Upper lobe of right lung (tissue), 1 donor: ENCODE data around the gene LDB2. TPM values are rescaled to one million over a fixed set of nuclear protein-coding genes. Genes with fewer than 3 reads are reported as not detected.

ENCODE experiments used
- ATAC-seq: fragments of 200-7000 bp; cut with Tn5 transposase; one replicate; pipeline ENCODE4 v1.9.1; 2020; ENCODE audit warnings: mild to moderate bottlenecking, moderate library complexity
- DNase-seq: peaks from one replicate; pipeline ENCODE4 v3.0.0-alpha.2; 2020
- H3K27ac ChIP-seq: fragments of 200-600 bp; one replicate; pipeline ENCODE4 v1.8.0; 2022
- H3K27me3 ChIP-seq: fragments of 200-600 bp; one replicate; pipeline ENCODE4 v1.8.0; 2022; ENCODE audit warnings: mild to moderate bottlenecking
- H3K36me3 ChIP-seq: fragments of 200-600 bp; one replicate; pipeline ENCODE4 v1.8.0; 2022
- H3K4me1 ChIP-seq: fragments of 200-600 bp; one replicate; pipeline ENCODE4 v1.8.0; 2022
- H3K4me3 ChIP-seq: fragments of 200-600 bp; one replicate; pipeline ENCODE4 v1.8.0; 2022; ENCODE audit warnings: mild to moderate bottlenecking
- H3K9me3 ChIP-seq: fragments of 200-600 bp; one replicate; pipeline ENCODE4 v1.8.0; 2022
- CTCF ChIP-seq: fragments of 200-600 bp; IDR thresholded peaks from one replicate; pipeline ENCODE4 v1.8.0; 2022; ENCODE audit warnings: antibody characterized with exemption
- intact Hi-C: fragments of 100-400 bp; cut with DNase I; formaldehyde crosslinking; loops from one replicate; pipeline ENCODE4 v1.11.0; 2022
- total RNA-seq: library from RNA; stranded (reverse); fragmentation: NEBNext Ultra II Directional; extraction: Animal tissue kit (Norgen Biotek cat#: 25700); gene quantifications from one replicate; pipeline ENCODE4 v1.2.1, GENCODE V29; 2021
- donor health status: DM: no; HTN: yes; CAD: no; lungs with severe emphysema.

LDB2 gene
- total RNA-seq, 1 donor from 2014 or later, result 139 TPM

- Histone ChIP-seq H3K27ac (no peak overlapping the region), H3K36me3 (no peaks in the 10 kb centered on the region), H3K4me3 (no peak overlapping the region), H3K9me3 (no peaks in the 10 kb centered on the region), H3K27me3 (no peaks in the 10 kb centered on the region), H3K4me1 (no peaks in the 10 kb centered on the region)
- no peak for TF ChIP-seq CTCF
- intact Hi-C loops, result no loop called here
- ATAC-seq (no peak), DNase-seq (no peak)
Measured at GRCh38 chr4:16707874-16708273, 190.6 kb downstream of the LDB2 start.

GRCh38 chr4:16706251-16706650 lies 192.2 kb downstream of the LDB2 start:
- Histone ChIP-seq H3K27me3 (no peaks in the 10 kb centered on the region), H3K4me3 (no peak overlapping the region), H3K36me3 (no peaks in the 10 kb centered on the region), H3K4me1 (no peaks in the 10 kb centered on the region), H3K9me3 (no peaks in the 10 kb centered on the region), H3K27ac (no peak overlapping the region)
- ATAC-seq, result no peak
- no peak for TF ChIP-seq CTCF
- DNase-seq, result no peak
- intact Hi-C loops, result no loop called here

- ATAC-seq (no peak), DNase-seq (no peak)
- Histone ChIP-seq H3K27ac (no peak overlapping the region), H3K9me3 (no peaks in the 10 kb centered on the region), H3K4me1 (no peaks in the 10 kb centered on the region), H3K4me3 (no peak overlapping the region), H3K27me3 (no peaks in the 10 kb centered on the region), H3K36me3 (no peaks in the 10 kb centered on the region)
- intact Hi-C loops, result no loop called here
- no peak for TF ChIP-seq CTCF
Measured at GRCh38 chr4:16705341-16705740, 193.1 kb downstream of the LDB2 start.

DNA sequence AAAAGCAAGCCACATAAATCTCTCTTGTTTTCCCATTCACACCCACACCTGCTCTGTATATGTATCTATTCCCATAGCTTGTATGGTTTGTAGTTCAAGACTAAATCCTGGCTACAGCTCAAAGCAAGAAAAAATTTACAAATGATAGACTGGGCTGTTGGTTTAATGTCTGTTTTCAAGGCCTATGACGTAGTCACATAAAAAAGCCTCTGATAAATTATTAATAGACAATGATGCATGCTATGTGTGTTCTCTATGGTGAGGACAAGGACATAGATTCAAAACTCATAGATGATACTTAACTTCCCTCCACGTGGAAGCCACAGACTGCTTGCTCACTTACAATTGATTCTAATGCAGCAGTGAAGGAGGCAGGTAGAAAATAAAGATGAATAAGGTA lies 194.0 kb downstream of the LDB2 start:
- no peaks in the 10 kb centered on the region for H3K4me1 ChIP-seq
- H3K36me3 ChIP-seq, result no peaks in the 10 kb centered on the region
- no peak overlapping the region for H3K4me3 ChIP-seq
- no peak for DNase-seq
- no peak for ATAC-seq
- H3K27me3 ChIP-seq, result no peaks in the 10 kb centered on the region
- no peak for TF ChIP-seq CTCF
- intact Hi-C loops, result no loop called here
- no peaks in the 10 kb centered on the region for H3K9me3 ChIP-seq
- H3K27ac ChIP-seq, result no peak overlapping the region

- TF ChIP-seq CTCF, result no peak
- H3K36me3 ChIP-seq, result no peaks in the 10 kb centered on the region
- no peak for ATAC-seq
- peaks cover 10% of the 10 kb centered on the region for H3K4me1 ChIP-seq
- no peak for DNase-seq
- intact Hi-C loops, result no loop called here
- H3K27ac ChIP-seq, result no peak overlapping the region
- H3K9me3 ChIP-seq, result no peaks in the 10 kb centered on the region
- H3K4me3 ChIP-seq, result no peak overlapping the region
- no peaks in the 10 kb centered on the region for H3K27me3 ChIP-seq
Measured at GRCh38 chr4:16695896-16696295, 202.5 kb downstream of the LDB2 start.

DNA sequence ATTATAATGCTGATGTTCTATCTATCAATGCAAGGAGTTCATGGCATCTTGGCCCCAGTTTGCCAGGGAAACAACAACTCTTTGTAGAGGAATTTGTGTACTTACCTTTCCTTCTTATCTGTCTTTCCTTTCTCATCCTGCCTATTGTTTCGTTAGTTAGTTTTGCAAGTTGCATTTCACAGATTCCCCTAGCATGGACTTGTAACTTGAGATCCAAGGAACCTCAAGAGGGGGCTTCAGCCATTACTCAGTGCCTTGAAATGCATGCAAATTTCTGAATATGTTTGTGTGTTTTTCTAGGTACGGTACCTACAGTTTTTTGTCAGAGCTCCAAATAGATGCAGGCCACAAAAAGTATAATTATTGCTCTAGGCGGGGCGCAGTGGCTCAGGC lies 203.6 kb downstream of the LDB2 start:
- ATAC-seq (no peak), DNase-seq (no peak)
- Histone ChIP-seq H3K9me3 (no peaks in the 10 kb centered on the region), H3K4me3 (no peak overlapping the region), H3K27ac (no peak overlapping the region), H3K4me1 (peaks cover 10% of the 10 kb centered on the region), H3K27me3 (no peaks in the 10 kb centered on the region), H3K36me3 (no peaks in the 10 kb centered on the region)
- no peak for TF ChIP-seq CTCF
- intact Hi-C loops, result no loop called here
